Cardiac muscle cell (in vitro differentiated cells and primary cell): ENCODE data around the gene ANKRD39. TPM values are rescaled to one million over a fixed set of nuclear protein-coding genes. Genes with fewer than 3 reads are reported as not detected.
A peak's percentile ranks its signal among the peaks of the same experiment; 100 is the strongest.

Experiments used
- DNase-seq, 2 donors: peaks; one replicate each; pipeline versions ENCODE4 v3.0.0 to v3.0.0-alpha.2; 2010 to 2017; ENCODE audit warnings: low read depth in 1 of 2, low spot score in 1 of 2
- H3K27ac ChIP-seq: fragments of 200-600 bp; sonication (generic); 2 replicates; pipeline ENCODE4 v1.5.1; 2016
- H3K27me3 ChIP-seq: fragments of 200-600 bp; sonication (generic); 2 replicates; pipeline ENCODE4 v1.6.0; 2016; ENCODE audit warnings: control low read depth
- H3K36me3 ChIP-seq: fragments of 200-600 bp; sonication (generic); 2 replicates; pipeline ENCODE4 v1.5.1; 2016; ENCODE audit warnings: control low read depth
- H3K4me1 ChIP-seq: fragments of 200-600 bp; sonication (generic); 2 replicates; pipeline ENCODE4 v1.8.1; 2017; ENCODE audit warnings: low read depth, mild to moderate bottlenecking, mixed run types
- H3K4me3 ChIP-seq: fragments of 200-600 bp; sonication (generic); 2 replicates; pipeline ENCODE4 v1.5.1; 2016; ENCODE audit warnings: mild to moderate bottlenecking
- H3K9me3 ChIP-seq: fragments of 200-600 bp; sonication (generic); 2 replicates; pipeline ENCODE4 v1.5.1; 2017; ENCODE audit warnings: low read depth, mild to moderate bottlenecking, control low read depth
- CTCF ChIP-seq: IDR thresholded peaks from 2 replicates; pipeline ENCODE4 v1.5.1; 2012; ENCODE audit warnings: low read depth, mild to moderate bottlenecking, low read length
- polyA plus RNA-seq: library from polyadenylated mRNA; unstranded; fragments of >200 nt; fragmentation: Nextera tagmentation; extraction: Ambion mirVana; gene quantifications from 2 replicates; pipeline ENCODE4 v1.2.1, GENCODE V29; 2016
- total RNA-seq: library from RNA; depleted of rRNA; stranded (reverse); fragments of >200 nt; gene quantifications from 2 replicates; pipeline ENCODE4 v1.2.3, GENCODE V29; 2016

The ANKRD39 gene
- total RNA-seq (15.4 and 27.8 TPM in 2 replicates), polyA plus RNA-seq (32.1 and 32.3 TPM in 2 replicates)

GRCh38 chr2:96857667-96858372 is at the start of gene ANKRD39:
ANKRD39 (minus strand) TSS chr2:96858016; CDS start chr2:96857987, 29 bp downstream.
- TF ChIP-seq CTCF = peak; percentile 81
- peak within 1 kb of the TSS; percentile 57 for H3K4me3 ChIP-seq
- no peaks in the 10 kb centered on the region for H3K9me3 ChIP-seq
- DNase-seq = peak; percentile 99
- H3K27ac ChIP-seq = peak within 1 kb of the TSS; percentile 3
- H3K27me3 ChIP-seq = no peaks in the 10 kb centered on the region
- peaks cover 22% of the 10 kb centered on the region for H3K36me3 ChIP-seq
- peaks cover 3% of the 10 kb centered on the region for H3K4me1 ChIP-seq

- Histone ChIP-seq H3K27ac (peak overlapping the region; percentile 94), H3K27me3 (no peaks in the 10 kb centered on the region), H3K4me1 (peaks cover 34% of the 10 kb centered on the region), H3K4me3 (no peak overlapping the region), H3K9me3 (no peaks in the 10 kb centered on the region), H3K36me3 (no peaks in the 10 kb centered on the region)
- no peak for DNase-seq
- no peak for TF ChIP-seq CTCF
Observed at GRCh38 chr2:96906729-96907114, 48.9 kb upstream of the ANKRD39 start.

- Histone ChIP-seq H3K36me3 (no peaks in the 10 kb centered on the region), H3K4me1 (peaks cover 23% of the 10 kb centered on the region), H3K27me3 (no peaks in the 10 kb centered on the region), H3K27ac (no peak overlapping the region), H3K9me3 (no peaks in the 10 kb centered on the region), H3K4me3 (no peak overlapping the region)
- DNase-seq = no peak
- no peak for TF ChIP-seq CTCF
Observed at GRCh38 chr2:96903815-96904214, 46.0 kb upstream of the ANKRD39 start.

- no peak for TF ChIP-seq CTCF
- H3K27ac ChIP-seq = no peak overlapping the region
Observed at GRCh38 chr2:96903318-96903717, 45.5 kb upstream of the ANKRD39 start.

GRCh38 chr2:96900237-96900636 is 42.4 kb upstream of the ANKRD39 start:
- Histone ChIP-seq H3K9me3 (no peaks in the 10 kb centered on the region), H3K4me3 (no peak overlapping the region), H3K36me3 (no peaks in the 10 kb centered on the region), H3K27ac (no peak overlapping the region), H3K27me3 (no peaks in the 10 kb centered on the region), H3K4me1 (no peaks in the 10 kb centered on the region)
- TF ChIP-seq CTCF = no peak
- DNase-seq = no peak

More at GRCh38 chr2:96903318-96903717, 45.5 kb upstream of the ANKRD39 start:
- H3K27me3 ChIP-seq = no peaks in the 10 kb centered on the region
- H3K9me3 ChIP-seq = no peaks in the 10 kb centered on the region
- no peak for DNase-seq
- peaks cover 22% of the 10 kb centered on the region for H3K4me1 ChIP-seq
- no peak overlapping the region for H3K4me3 ChIP-seq
- H3K36me3 ChIP-seq = no peaks in the 10 kb centered on the region
